Measurements from ENCODE around the gene USP44. TPM values are rescaled to one million over a fixed set of nuclear protein-coding genes. Genes with fewer than 3 reads are reported as not detected.

USP44 gene
- total and polyA plus RNA-seq, 2 experiments from 2014 or later: 235 to 248 TPM

DNA sequence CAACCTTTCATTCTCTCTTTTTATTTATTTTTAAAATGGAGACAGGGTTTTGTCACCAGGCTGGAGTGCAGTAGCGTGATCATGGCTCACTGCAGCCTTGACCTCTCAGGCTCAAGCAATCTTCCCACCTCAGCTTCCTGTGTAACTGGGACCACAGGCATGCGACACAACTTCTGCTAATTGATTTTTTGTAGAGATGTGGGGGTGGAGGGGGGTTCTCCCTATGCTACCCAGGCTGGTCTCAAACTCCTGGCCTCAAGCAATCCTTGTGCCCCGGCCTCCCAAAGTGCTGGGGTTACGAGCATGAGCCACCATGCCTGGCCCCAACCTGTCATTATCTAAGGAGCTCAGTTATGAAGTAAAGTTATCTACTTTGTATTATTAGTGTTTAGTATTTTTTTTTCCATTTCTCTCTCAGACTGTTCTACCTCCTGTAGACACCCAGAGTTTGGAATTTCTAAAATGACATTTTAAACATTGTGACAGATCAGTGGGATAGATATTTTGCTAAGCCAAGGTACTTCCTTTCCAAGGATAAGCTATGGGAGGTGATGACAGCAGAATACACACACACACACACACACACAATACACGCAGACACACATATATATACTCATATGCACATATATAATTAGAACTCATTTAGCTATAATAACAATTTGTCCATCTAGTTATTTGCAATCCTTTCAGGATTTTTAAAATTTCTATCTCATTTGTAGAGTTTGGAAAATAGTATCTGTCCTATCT lies 2.1 kb upstream of the USP44 start:
- Mint-ChIP-seq H3K4me3 (peak overlapping the region; percentile 100), H3K36me3 (ENCODE audit: low read depth) (peaks cover 45% of the 10 kb centered on the region), H3K27ac (peak overlapping the region; percentile 98), H3K27me3 (ENCODE audit: insufficient read depth, low read depth, poor library complexity) (peaks cover 19% of the 10 kb centered on the region), H3K4me1 (peaks cover 39% of the 10 kb centered on the region), H3K9me3 (peaks cover 11% of the 10 kb centered on the region; the same call in 2 of the 3 replicates)
- Histone ChIP-seq H3K4me2 (peak overlapping the region; percentile 79), H4K20me1 (replicated peaks; ENCODE audit: insufficient read depth) (no peaks in the 10 kb centered on the region), H3K79me2 (replicated peaks; ENCODE audit: insufficient read depth) (peaks cover 82% of the 10 kb centered on the region), H3K9me2 (ENCODE audit: insufficient read depth) (no peaks in the 10 kb centered on the region), H3K36me3 (ENCODE audit: insufficient read depth) (no peaks in the 10 kb centered on the region), H3K27ac (ENCODE audit: low read depth) (peak overlapping the region; percentile 96; the same call in 1 of the 2 replicates), H3K4me1 (ENCODE audit: insufficient read depth) (peaks cover 33% of the 10 kb centered on the region), H3F3A (replicated peaks; ENCODE audit: low read depth) (0 out of 2 replicates have a peak, but pooled peaks cover 3% of the 10 kb centered on the region), H3K4me3 (peak overlapping the region; percentile 84), H3K27me3 (ENCODE audit: insufficient read depth) (no peaks in the 10 kb centered on the region), H2AFZ (no peak overlapping the region)
- no peak for TF ChIP-seq ZNF114 (CRISPR knock-in tag; IDR thresholded peaks at IDR 0.05)
- TF ChIP-seq EZH2 (IDR thresholded peaks at IDR 0.05; ENCODE audit: low read depth, unreplicated experiment): no peak
- no peak for TF ChIP-seq REST (IDR thresholded peaks at IDR 0.05; ENCODE audit: unreplicated experiment)
- no peak for TF ChIP-seq EZH2phosphoT487 (IDR thresholded peaks at IDR 0.05; ENCODE audit: unreplicated experiment)
- TF ChIP-seq, protein P1, sequence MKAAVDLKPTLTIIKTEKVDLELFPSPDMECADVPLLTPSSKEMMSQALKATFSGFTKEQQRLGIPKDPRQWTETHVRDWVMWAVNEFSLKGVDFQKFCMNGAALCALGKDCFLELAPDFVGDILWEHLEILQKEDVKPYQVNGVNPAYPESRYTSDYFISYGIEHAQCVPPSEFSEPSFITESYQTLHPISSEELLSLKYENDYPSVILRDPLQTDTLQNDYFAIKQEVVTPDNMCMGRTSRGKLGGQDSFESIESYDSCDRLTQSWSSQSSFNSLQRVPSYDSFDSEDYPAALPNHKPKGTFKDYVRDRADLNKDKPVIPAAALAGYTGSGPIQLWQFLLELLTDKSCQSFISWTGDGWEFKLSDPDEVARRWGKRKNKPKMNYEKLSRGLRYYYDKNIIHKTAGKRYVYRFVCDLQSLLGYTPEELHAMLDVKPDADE (IDR thresholded peaks at IDR 0.05): no peak
- TF ChIP-seq, protein P2, sequence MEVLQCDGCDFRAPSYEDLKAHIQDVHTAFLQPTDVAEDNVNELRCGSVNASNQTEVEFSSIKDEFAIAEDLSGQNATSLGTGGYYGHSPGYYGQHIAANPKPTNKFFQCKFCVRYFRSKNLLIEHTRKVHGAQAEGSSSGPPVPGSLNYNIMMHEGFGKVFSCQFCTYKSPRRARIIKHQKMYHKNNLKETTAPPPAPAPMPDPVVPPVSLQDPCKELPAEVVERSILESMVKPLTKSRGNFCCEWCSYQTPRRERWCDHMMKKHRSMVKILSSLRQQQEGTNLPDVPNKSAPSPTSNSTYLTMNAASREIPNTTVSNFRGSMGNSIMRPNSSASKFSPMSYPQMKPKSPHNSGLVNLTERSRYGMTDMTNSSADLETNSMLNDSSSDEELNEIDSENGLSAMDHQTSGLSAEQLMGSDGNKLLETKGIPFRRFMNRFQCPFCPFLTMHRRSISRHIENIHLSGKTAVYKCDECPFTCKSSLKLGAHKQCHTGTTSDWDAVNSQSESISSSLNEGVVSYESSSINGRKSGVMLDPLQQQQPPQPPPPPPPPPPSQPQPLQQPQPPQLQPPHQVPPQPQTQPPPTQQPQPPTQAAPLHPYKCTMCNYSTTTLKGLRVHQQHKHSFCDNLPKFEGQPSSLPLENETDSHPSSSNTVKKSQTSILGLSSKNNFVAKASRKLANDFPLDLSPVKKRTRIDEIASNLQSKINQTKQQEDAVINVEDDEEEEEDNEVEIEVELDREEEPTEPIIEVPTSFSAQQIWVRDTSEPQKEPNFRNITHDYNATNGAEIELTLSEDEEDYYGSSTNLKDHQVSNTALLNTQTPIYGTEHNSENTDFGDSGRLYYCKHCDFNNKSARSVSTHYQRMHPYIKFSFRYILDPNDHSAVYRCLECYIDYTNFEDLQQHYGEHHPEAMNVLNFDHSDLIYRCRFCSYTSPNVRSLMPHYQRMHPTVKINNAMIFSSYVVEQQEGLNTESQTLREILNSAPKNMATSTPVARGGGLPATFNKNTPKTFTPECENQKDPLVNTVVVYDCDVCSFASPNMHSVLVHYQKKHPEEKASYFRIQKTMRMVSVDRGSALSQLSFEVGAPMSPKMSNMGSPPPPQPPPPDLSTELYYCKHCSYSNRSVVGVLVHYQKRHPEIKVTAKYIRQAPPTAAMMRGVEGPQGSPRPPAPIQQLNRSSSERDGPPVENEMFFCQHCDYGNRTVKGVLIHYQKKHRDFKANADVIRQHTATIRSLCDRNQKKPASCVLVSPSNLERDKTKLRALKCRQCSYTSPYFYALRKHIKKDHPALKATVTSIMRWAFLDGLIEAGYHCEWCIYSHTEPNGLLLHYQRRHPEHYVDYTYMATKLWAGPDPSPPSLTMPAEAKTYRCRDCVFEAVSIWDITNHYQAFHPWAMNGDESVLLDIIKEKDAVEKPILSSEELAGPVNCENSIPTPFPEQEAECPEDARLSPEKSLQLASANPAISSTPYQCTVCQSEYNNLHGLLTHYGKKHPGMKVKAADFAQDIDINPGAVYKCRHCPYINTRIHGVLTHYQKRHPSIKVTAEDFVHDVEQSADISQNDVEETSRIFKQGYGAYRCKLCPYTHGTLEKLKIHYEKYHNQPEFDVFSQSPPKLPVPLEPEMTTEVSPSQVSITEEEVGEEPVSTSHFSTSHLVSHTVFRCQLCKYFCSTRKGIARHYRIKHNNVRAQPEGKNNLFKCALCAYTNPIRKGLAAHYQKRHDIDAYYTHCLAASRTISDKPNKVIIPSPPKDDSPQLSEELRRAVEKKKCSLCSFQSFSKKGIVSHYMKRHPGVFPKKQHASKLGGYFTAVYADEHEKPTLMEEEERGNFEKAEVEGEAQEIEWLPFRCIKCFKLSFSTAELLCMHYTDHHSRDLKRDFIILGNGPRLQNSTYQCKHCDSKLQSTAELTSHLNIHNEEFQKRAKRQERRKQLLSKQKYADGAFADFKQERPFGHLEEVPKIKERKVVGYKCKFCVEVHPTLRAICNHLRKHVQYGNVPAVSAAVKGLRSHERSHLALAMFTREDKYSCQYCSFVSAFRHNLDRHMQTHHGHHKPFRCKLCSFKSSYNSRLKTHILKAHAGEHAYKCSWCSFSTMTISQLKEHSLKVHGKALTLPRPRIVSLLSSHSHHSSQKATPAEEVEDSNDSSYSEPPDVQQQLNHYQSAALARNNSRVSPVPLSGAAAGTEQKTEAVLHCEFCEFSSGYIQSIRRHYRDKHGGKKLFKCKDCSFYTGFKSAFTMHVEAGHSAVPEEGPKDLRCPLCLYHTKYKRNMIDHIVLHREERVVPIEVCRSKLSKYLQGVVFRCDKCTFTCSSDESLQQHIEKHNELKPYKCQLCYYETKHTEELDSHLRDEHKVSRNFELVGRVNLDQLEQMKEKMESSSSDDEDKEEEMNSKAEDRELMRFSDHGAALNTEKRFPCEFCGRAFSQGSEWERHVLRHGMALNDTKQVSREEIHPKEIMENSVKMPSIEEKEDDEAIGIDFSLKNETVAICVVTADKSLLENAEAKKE (CRISPR knock-in tag; IDR thresholded peaks at IDR 0.05): no peak
- no peak for TF ChIP-seq CREB1 (CRISPR knock-in tag; IDR thresholded peaks at IDR 0.05; ENCODE audit: low read depth)
- TF ChIP-seq JUNB (IDR thresholded peaks at IDR 0.05; ENCODE audit: unreplicated experiment): no peak
- no peak for TF ChIP-seq NANOG (IDR thresholded peaks at IDR 0.05; ENCODE audit: borderline replicate concordance)
- TF ChIP-seq CTCF (conservative IDR thresholded peaks at IDR 0.05; ENCODE audit: low read depth in 2 of 2): no peak
- TF ChIP-seq POLR2AphosphoS5 (IDR thresholded peaks at IDR 0.05; ENCODE audit: low read depth): no peak
- TF ChIP-seq ZNF331 (CRISPR knock-in tag; IDR thresholded peaks at IDR 0.05; ENCODE audit: low read depth): no peak
- TF ChIP-seq STAT1 (IDR thresholded peaks at IDR 0.05; ENCODE audit: unreplicated experiment): no peak
- DNase-seq (ENCODE audit: low spot score) (no peak), ATAC-seq (no peak)

Measured in GM23338 (cell line).